ENCODE results near the gene SRPK3.

The SRPK3 gene

DNA sequence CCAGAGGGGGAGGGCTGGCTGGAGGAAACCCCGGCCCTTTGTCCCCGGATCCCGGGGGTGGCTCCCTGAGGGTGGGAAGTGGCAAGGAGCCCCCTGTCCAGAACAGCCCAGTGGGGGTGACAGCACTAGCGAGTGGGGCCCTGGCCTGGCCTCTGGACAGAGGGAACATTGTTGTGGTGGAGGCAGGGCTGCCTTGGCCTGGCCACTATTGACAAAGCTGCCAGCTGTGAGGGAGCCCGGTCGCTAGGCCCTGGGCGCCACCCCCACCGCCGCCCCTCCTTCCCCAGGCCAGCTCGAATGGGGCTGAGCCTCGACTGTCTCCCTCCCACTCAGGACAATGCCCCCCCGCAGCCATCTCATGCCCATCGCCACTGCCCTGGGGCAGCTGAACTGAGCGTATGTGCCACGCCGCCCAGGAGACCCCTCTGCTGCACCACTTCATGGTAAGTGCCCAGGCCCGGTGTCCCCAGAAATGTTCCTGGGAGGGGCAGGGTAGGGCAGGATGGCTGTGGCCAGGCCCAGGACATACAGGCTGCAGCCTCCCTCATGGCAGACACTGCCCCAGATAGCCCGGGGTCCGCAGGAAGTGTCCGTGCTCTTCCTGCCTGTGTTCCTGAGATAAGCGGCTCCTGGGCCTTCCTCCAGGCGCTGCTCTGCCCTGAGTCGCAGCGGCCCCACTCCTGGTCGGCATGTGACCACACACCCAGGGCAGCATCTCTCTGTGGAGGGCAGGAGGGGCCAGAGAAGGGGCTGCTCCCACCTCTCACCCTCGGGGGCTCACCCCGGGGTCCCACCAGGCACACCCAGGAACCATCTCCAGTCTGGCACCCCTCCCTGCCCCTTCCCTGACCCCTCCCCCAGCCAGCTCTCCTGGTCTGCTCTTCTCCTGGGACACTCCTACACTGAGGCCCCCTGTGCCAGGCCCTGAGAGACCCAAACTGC, 15.4 kb upstream of the SRPK3 start:
- peak; percentile 33 for DNase-seq (ENCODE audit: low spot score)
- TF ChIP-seq, protein P1, sequence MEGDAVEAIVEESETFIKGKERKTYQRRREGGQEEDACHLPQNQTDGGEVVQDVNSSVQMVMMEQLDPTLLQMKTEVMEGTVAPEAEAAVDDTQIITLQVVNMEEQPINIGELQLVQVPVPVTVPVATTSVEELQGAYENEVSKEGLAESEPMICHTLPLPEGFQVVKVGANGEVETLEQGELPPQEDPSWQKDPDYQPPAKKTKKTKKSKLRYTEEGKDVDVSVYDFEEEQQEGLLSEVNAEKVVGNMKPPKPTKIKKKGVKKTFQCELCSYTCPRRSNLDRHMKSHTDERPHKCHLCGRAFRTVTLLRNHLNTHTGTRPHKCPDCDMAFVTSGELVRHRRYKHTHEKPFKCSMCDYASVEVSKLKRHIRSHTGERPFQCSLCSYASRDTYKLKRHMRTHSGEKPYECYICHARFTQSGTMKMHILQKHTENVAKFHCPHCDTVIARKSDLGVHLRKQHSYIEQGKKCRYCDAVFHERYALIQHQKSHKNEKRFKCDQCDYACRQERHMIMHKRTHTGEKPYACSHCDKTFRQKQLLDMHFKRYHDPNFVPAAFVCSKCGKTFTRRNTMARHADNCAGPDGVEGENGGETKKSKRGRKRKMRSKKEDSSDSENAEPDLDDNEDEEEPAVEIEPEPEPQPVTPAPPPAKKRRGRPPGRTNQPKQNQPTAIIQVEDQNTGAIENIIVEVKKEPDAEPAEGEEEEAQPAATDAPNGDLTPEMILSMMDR (IDR thresholded peaks at IDR 0.05; ENCODE audit: poor library complexity, severe bottlenecking): no peak
- H3K4me1 ChIP-seq (ENCODE audit: insufficient read depth, poor library complexity, severe bottlenecking): no peaks in the 10 kb centered on the region
- peak; percentile 23 for ATAC-seq (ENCODE audit: low read depth)
- H3K36me3 ChIP-seq (ENCODE audit: low read depth): no peaks in the 10 kb centered on the region
- H3K4me3 ChIP-seq (ENCODE audit: severe bottlenecking): peak overlapping the region; percentile 31
- H3K9me3 ChIP-seq (ENCODE audit: severe bottlenecking): no peaks in the 10 kb centered on the region
- H3K27ac ChIP-seq (ENCODE audit: poor library complexity, severe bottlenecking): peak overlapping the region; percentile 75
- H3K27me3 ChIP-seq (ENCODE audit: insufficient read depth, poor library complexity, severe bottlenecking): no peaks in the 10 kb centered on the region

DNA sequence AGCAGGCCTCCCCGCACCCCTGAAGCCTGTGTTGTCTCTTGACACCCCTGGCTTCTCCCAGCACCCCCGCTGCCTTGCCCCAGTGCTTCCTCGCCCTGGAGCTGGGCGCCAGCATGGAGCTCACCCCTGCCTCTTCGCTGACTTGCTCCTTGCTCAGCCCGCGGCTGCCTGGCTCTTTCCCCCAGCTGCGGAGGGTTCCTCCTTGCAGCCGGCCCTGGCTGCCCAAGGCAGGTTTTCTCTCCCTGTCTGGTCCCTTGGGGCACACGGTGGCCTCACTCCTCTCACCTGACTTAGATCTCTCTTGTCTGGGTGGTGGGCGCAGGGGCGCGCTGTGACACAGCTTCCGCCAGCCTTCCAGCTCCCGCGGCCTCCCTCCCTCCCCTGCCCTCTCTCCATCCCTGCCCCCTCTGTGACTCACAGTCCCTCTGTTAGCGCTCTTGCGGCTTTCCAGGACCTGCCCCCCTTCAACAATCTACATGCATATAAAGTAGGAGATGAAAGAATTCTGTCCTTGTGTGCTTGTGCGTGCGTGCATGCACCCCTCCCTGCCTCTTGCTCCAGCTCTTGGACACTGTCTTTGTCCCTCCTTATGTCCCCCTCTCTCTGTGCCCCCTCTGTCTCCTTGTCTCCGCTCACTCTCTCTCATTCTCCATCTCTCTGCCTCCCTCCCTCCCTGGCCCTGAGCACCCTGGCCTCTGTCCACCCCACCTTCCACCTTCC, 14.6 kb upstream of the SRPK3 start:
- no peaks in the 10 kb centered on the region for H3K4me1 ChIP-seq (ENCODE audit: insufficient read depth, poor library complexity, severe bottlenecking)

GRCh38 chrX:153766871-153767673, 13.8 kb upstream of the SRPK3 start:
- TF ChIP-seq, protein P1 (IDR thresholded peaks at IDR 0.05; ENCODE audit: poor library complexity, severe bottlenecking): no peak
- ATAC-seq (ENCODE audit: low read depth): no peak
- Histone ChIP-seq H3K27me3 (ENCODE audit: insufficient read depth, poor library complexity, severe bottlenecking) (no peaks in the 10 kb centered on the region), H3K4me1 (ENCODE audit: insufficient read depth, poor library complexity, severe bottlenecking) (no peaks in the 10 kb centered on the region), H3K36me3 (ENCODE audit: low read depth) (no peaks in the 10 kb centered on the region), H3K4me3 (ENCODE audit: severe bottlenecking) (no peak overlapping the region), H3K9me3 (ENCODE audit: severe bottlenecking) (no peaks in the 10 kb centered on the region), H3K27ac (ENCODE audit: poor library complexity, severe bottlenecking) (peak overlapping the region; percentile 75)
- DNase-seq (ENCODE audit: low spot score): peak; percentile 43

More for the DNA sequence above, 14.6 kb upstream of the SRPK3 start:
- peak overlapping the region; percentile 31 for H3K4me3 ChIP-seq (ENCODE audit: severe bottlenecking)
- ATAC-seq (ENCODE audit: low read depth): peak; percentile 71
- H3K27ac ChIP-seq (ENCODE audit: poor library complexity, severe bottlenecking): peak overlapping the region; percentile 75
- DNase-seq (ENCODE audit: low spot score): peak; percentile 56
- no peaks in the 10 kb centered on the region for H3K27me3 ChIP-seq (ENCODE audit: insufficient read depth, poor library complexity, severe bottlenecking)
- H3K36me3 ChIP-seq (ENCODE audit: low read depth): no peaks in the 10 kb centered on the region
- no peaks in the 10 kb centered on the region for H3K9me3 ChIP-seq (ENCODE audit: severe bottlenecking)
- TF ChIP-seq, protein P1 (IDR thresholded peaks at IDR 0.05; ENCODE audit: poor library complexity, severe bottlenecking): no peak

GRCh38 chrX:153767674-153768055, 13.2 kb upstream of the SRPK3 start:
- no peaks in the 10 kb centered on the region for H3K27me3 ChIP-seq (ENCODE audit: insufficient read depth, poor library complexity, severe bottlenecking)
- H3K36me3 ChIP-seq (ENCODE audit: low read depth): no peaks in the 10 kb centered on the region
- H3K27ac ChIP-seq (ENCODE audit: poor library complexity, severe bottlenecking): no peak overlapping the region
- H3K9me3 ChIP-seq (ENCODE audit: severe bottlenecking): no peaks in the 10 kb centered on the region
- H3K4me3 ChIP-seq (ENCODE audit: severe bottlenecking): no peak overlapping the region
- no peaks in the 10 kb centered on the region for H3K4me1 ChIP-seq (ENCODE audit: insufficient read depth, poor library complexity, severe bottlenecking)
- TF ChIP-seq, protein P1 (IDR thresholded peaks at IDR 0.05; ENCODE audit: poor library complexity, severe bottlenecking): no peak
- ATAC-seq (ENCODE audit: low read depth): no peak
- no peak for DNase-seq (ENCODE audit: low spot score)

Measured in RWPE2 (cell line).